Thyroid gland (tissue), 4 donors: ENCODE data around the gene CTNNA3. TPM values are rescaled to one million over a fixed set of nuclear protein-coding genes. Genes with fewer than 3 reads are reported as not detected.

Source experiments
- DNase-seq, 2 donors: peaks; one replicate each; pipeline ENCODE4 v3.0.0-alpha.2; 2019
- H3K27ac ChIP-seq, 3 donors: fragments of 200-600 bp; sonication (generic); 1 replicate in 2 of 3; 2 replicates in 1 of 3; pipeline ENCODE4 v1.5.1; 2016 to 2019; ENCODE audit warnings: mild to moderate bottlenecking in 1 of 3, moderate library complexity in 1 of 3
- H3K27me3 ChIP-seq: fragments of 200-600 bp; sonication (generic); one replicate; pipeline ENCODE4 v1.5.1; 2019
- H3K36me3 ChIP-seq, 2 donors: fragments of 200-600 bp; sonication (generic); one replicate each; pipeline ENCODE4 v1.5.1; 2016 to 2019
- H3K4me1 ChIP-seq, 2 donors: fragments of 200-600 bp; sonication (generic); one replicate each; pipeline ENCODE4 v1.5.1; 2017 to 2019
- H3K4me3 ChIP-seq, 3 donors: fragments of 200-600 bp; sonication (generic); replicated peaks in 1 of 3; 1 replicate in 2 of 3; 2 replicates in 1 of 3; pipeline ENCODE4 v1.5.1; 2016; ENCODE audit warnings: mild to moderate bottlenecking in 1 of 3
- H3K9me3 ChIP-seq: fragments of 200-600 bp; sonication (generic); one replicate; pipeline ENCODE4 v1.5.1; 2017
- POLR2A ChIP-seq, 2 donors: fragments of 450-650 bp; IDR thresholded peaks; one replicate each; pipeline ENCODE4 v1.6.1; 2017; ENCODE audit warnings: antibody characterized with exemption in 2 of 2, mild to moderate bottlenecking in 2 of 2, moderate library complexity in 1 of 2
- WGBS, 2 donors: methylation state at CpG; one replicate each; pipeline ENCODE4 v1.1.5; 2017; 5-methylcytosine and 5-hydroxymethylcytosine counted together
- intact Hi-C: fragments of 100-400 bp; cut with DNase I; formaldehyde crosslinking; loops from one replicate; pipeline ENCODE4 v1.15.1; 2023
- total RNA-seq, 4 donors: library from RNA; depleted of rRNA; stranded (reverse); fragments of >200 nt; gene quantifications; one replicate each; pipeline ENCODE4 v1.2.3, GENCODE V29; 2016
- TF ChIP-seq, protein P1 (sequence below), 6 experiments: fragments of 200-600 bp in 3 of 6; fragments of 450-650 bp in 3 of 6; sonication (generic) in 3 of 6; IDR thresholded peaks; one replicate each; pipeline ENCODE4 v1.5.1; 2016 to 2019; ENCODE audit warnings: antibody characterized with exemption in 6 of 6, mild to moderate bottlenecking in 2 of 6, inconsistent platforms in 1 of 6, moderate library complexity in 1 of 6

The CTNNA3 gene
- total RNA-seq, 4 donors from 2014 or later: 0.11 to 0.79 (median 0.13) TPM; not detected in 1

DNA sequence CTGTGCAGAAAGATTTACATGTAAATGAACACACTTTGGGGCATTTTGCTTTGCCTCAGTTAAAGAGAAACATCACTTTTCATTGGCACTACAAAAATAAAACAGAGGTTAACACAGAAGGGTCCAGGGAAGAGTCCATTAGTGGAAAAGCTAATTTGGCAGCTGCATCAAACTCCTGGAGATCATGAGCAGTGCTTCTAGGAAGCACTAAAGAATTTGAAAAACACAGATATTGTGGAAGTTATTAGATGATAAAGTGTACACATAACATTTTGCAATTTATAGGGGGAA is 608.9 kb downstream of the CTNNA3 start:
- H3K27me3 ChIP-seq: no peaks in the 10 kb centered on the region
- H3K4me3 ChIP-seq: no peak overlapping the region
- DNase-seq: no peak
- H3K36me3 ChIP-seq: no peaks in the 10 kb centered on the region
- intact Hi-C loops: no loop called here
- no peaks in the 10 kb centered on the region for H3K4me1 ChIP-seq
- TF ChIP-seq, protein P1, sequence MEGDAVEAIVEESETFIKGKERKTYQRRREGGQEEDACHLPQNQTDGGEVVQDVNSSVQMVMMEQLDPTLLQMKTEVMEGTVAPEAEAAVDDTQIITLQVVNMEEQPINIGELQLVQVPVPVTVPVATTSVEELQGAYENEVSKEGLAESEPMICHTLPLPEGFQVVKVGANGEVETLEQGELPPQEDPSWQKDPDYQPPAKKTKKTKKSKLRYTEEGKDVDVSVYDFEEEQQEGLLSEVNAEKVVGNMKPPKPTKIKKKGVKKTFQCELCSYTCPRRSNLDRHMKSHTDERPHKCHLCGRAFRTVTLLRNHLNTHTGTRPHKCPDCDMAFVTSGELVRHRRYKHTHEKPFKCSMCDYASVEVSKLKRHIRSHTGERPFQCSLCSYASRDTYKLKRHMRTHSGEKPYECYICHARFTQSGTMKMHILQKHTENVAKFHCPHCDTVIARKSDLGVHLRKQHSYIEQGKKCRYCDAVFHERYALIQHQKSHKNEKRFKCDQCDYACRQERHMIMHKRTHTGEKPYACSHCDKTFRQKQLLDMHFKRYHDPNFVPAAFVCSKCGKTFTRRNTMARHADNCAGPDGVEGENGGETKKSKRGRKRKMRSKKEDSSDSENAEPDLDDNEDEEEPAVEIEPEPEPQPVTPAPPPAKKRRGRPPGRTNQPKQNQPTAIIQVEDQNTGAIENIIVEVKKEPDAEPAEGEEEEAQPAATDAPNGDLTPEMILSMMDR (IDR thresholded peaks at IDR 0.05): no peak
- TF ChIP-seq POLR2A (IDR thresholded peaks at IDR 0.05): no peak
- no peaks in the 10 kb centered on the region for H3K9me3 ChIP-seq
- H3K27ac ChIP-seq: no peak overlapping the region

GRCh38 chr10:67086327-67087134 is 609.5 kb downstream of the CTNNA3 start:
- H3K27me3 ChIP-seq: no peaks in the 10 kb centered on the region
- intact Hi-C loops: no loop called here
- TF ChIP-seq, protein P1 (IDR thresholded peaks at IDR 0.05): no peak
- TF ChIP-seq POLR2A (IDR thresholded peaks at IDR 0.05): no peak
- H3K4me3 ChIP-seq: no peak overlapping the region
- no peaks in the 10 kb centered on the region for H3K9me3 ChIP-seq
- H3K4me1 ChIP-seq: no peaks in the 10 kb centered on the region
- WGBS, 2 donors: 43 to 47% methylated on average over 2 of the region's 2 CpGs
- H3K27ac ChIP-seq: no peak overlapping the region
- H3K36me3 ChIP-seq: no peaks in the 10 kb centered on the region
- no peak for DNase-seq

- no peak overlapping the region for H3K27ac ChIP-seq
- H3K9me3 ChIP-seq: no peaks in the 10 kb centered on the region
- H3K4me3 ChIP-seq: no peak overlapping the region
- WGBS, 2 donors: 76 to 82% methylated on average over 4 of the region's 4 CpGs
- TF ChIP-seq POLR2A (IDR thresholded peaks at IDR 0.05): no peak
- TF ChIP-seq, protein P1 (IDR thresholded peaks at IDR 0.05): no peak
- H3K27me3 ChIP-seq: no peaks in the 10 kb centered on the region
- intact Hi-C loops: no loop called here
- no peaks in the 10 kb centered on the region for H3K4me1 ChIP-seq
- no peaks in the 10 kb centered on the region for H3K36me3 ChIP-seq
- DNase-seq: no peak
Observed at GRCh38 chr10:67079126-67079525, 616.9 kb downstream of the CTNNA3 start.

- WGBS, 2 donors: 92 to 98% methylated on average over 1 of the region's 1 CpG
- no peak overlapping the region for H3K4me3 ChIP-seq
Observed at GRCh38 chr10:67077376-67077775, 618.6 kb downstream of the CTNNA3 start.

DNA sequence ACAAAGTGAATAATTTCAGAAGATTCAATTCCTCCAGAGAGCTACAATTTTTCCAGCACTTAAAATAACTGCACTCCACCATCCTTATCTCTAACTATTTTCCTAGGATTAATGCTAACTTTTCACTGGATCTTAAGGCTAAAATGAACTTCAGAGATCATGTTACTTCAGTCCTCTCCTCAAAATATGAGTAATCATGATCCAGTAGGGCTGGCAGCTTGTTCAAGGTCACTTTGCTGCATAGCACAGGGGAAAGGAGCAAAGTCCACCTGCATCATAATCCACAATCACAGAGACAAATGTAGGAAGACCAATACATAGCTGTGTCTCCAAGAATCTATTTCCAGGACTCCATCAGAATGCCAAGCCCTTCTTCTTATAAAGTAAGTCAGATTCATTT is 619.9 kb downstream of the CTNNA3 start:
- intact Hi-C loops: no loop called here

More at GRCh38 chr10:67077376-67077775, 618.6 kb downstream of the CTNNA3 start:
- no peaks in the 10 kb centered on the region for H3K4me1 ChIP-seq
- TF ChIP-seq POLR2A (IDR thresholded peaks at IDR 0.05): no peak
- TF ChIP-seq, protein P1 (IDR thresholded peaks at IDR 0.05): no peak
- intact Hi-C loops: no loop called here
- no peaks in the 10 kb centered on the region for H3K9me3 ChIP-seq
- DNase-seq: no peak
- H3K27ac ChIP-seq: no peak overlapping the region
- H3K36me3 ChIP-seq: no peaks in the 10 kb centered on the region
- H3K27me3 ChIP-seq: no peaks in the 10 kb centered on the region

More for the DNA sequence above, 619.9 kb downstream of the CTNNA3 start:
- no peak for DNase-seq
- H3K4me1 ChIP-seq: no peaks in the 10 kb centered on the region
- no peaks in the 10 kb centered on the region for H3K9me3 ChIP-seq
- no peaks in the 10 kb centered on the region for H3K36me3 ChIP-seq
- H3K27ac ChIP-seq: no peak overlapping the region
- H3K4me3 ChIP-seq: no peak overlapping the region
- no peaks in the 10 kb centered on the region for H3K27me3 ChIP-seq
- no peak for TF ChIP-seq POLR2A (IDR thresholded peaks at IDR 0.05)
- TF ChIP-seq, protein P1 (IDR thresholded peaks at IDR 0.05): no peak
